HEK293 (cell line): ENCODE results near the gene MDFI.
A peak's percentile ranks its signal among the peaks of the same experiment; 100 is the strongest.

Source experiments
- CTCF ChIA-PET: fragments of 350-600 bp; formaldehyde crosslinking; extraction: SDS; loops from one replicate; lab custom pipeline; 2021; ENCODE audit warnings: antibody characterized with exemption; lab: Yijun Ruan, JAX
- POLR2A ChIA-PET: fragments of 300-600 bp; formaldehyde crosslinking; extraction: SDS; loops from one replicate; lab custom pipeline; 2020; ENCODE audit warnings: antibody characterized with exemption, inconsistent platforms; lab: Yijun Ruan, JAX
- H3K27ac ChIP-seq: fragments of 200-500 bp; sonication (Bioruptor generic); 2 replicates; pipeline ENCODE4 v1.5.1; 2014; ENCODE audit warnings: low read depth, low read length, control low read depth, inconsistent platforms; ENCODE audit errors: extremely low read depth
- H3K36me3 ChIP-seq, 2 experiments: fragments of 200-500 bp in 1 of 2; sonication (Bioruptor generic) in 1 of 2; 1 replicate in 1 of 2; 2 replicates in 1 of 2; pipeline ENCODE4 v1.5.1; 2014 to 2017; ENCODE audit warnings: inconsistent platforms in 2 of 2, low read length in 2 of 2; ENCODE audit not compliant: control insufficient read depth in 2 of 2, insufficient read depth in 1 of 2
- H3K4me1 ChIP-seq: fragments of 200-500 bp; sonication (Bioruptor generic); 2 replicates; pipeline ENCODE4 v1.5.1; 2014; ENCODE audit warnings: mild to moderate bottlenecking, low read length, inconsistent platforms; ENCODE audit not compliant: control insufficient read depth, insufficient read depth
- H3K4me3 ChIP-seq: 2 replicates; pipeline ENCODE4 v1.5.1; 2011; ENCODE audit warnings: low read depth, mild to moderate bottlenecking, control low read depth, low read length, moderate library complexity
- H3K9me3 ChIP-seq: fragments of 200-500 bp; sonication (Bioruptor generic); 2 replicates; pipeline ENCODE4 v1.5.1; 2014; ENCODE audit warnings: low read depth, low read length, inconsistent platforms; ENCODE audit not compliant: control insufficient read depth, insufficient read depth
- MEIS1 ChIP-seq: sonication (generic); formaldehyde crosslinking; IDR thresholded peaks from 2 replicates; pipeline ENCODE4 v1.8.1; 2022; ENCODE audit warnings: missing genetic modification reagents, mild to moderate bottlenecking, borderline replicate concordance
- PRDM10 ChIP-seq: fragments of 450-650 bp; formaldehyde crosslinking; IDR thresholded peaks from 2 replicates; pipeline ENCODE4 v1.5.1; 2016; ENCODE audit warnings: missing biosample characterization, missing genetic modification characterization
- REST ChIP-seq: fragments of 450-650 bp; formaldehyde crosslinking; IDR thresholded peaks from 2 replicates; pipeline ENCODE4 v1.5.1; 2016; ENCODE audit warnings: missing biosample characterization, missing genetic modification characterization
- ZBTB26 ChIP-seq: fragments of 450-650 bp; formaldehyde crosslinking; optimal IDR thresholded peaks from 2 replicates; pipeline ENCODE3; 2016; ENCODE audit warnings: missing biosample characterization, mild to moderate bottlenecking, missing genetic modification characterization
- ZBTB48 ChIP-seq: fragments of 450-650 bp; formaldehyde crosslinking; IDR thresholded peaks from 2 replicates; pipeline ENCODE4 v1.5.1; 2016; ENCODE audit warnings: missing biosample characterization, missing genetic modification characterization
- ZFP69B ChIP-seq: fragments of 450-650 bp; formaldehyde crosslinking; IDR thresholded peaks from 2 replicates; pipeline ENCODE4 v1.5.1; 2016; ENCODE audit warnings: missing biosample characterization, missing genetic modification characterization
- ZNF132 ChIP-seq: fragments of 450-650 bp; formaldehyde crosslinking; IDR thresholded peaks from 2 replicates; pipeline ENCODE4 v1.5.1; 2017; ENCODE audit warnings: missing biosample characterization, missing genetic modification characterization, borderline replicate concordance
- ZNF23 ChIP-seq: fragments of 450-650 bp; formaldehyde crosslinking; IDR thresholded peaks from 2 replicates; pipeline ENCODE4 v1.5.1; 2016; ENCODE audit warnings: missing biosample characterization, missing genetic modification characterization, borderline replicate concordance
- ZNF398 ChIP-seq: fragments of 450-650 bp; formaldehyde crosslinking; IDR thresholded peaks from 2 replicates; pipeline ENCODE4 v1.5.1; 2017; ENCODE audit warnings: missing biosample characterization, missing genetic modification characterization
- ZNF404 ChIP-seq: fragments of 450-650 bp; formaldehyde crosslinking; IDR thresholded peaks from 2 replicates; pipeline ENCODE4 v1.5.1; 2017; ENCODE audit warnings: missing biosample characterization, missing genetic modification characterization
- ZNF600 ChIP-seq: fragments of 450-650 bp; formaldehyde crosslinking; IDR thresholded peaks from 2 replicates; pipeline ENCODE4 v1.5.1; 2016; ENCODE audit warnings: missing biosample characterization, missing genetic modification characterization
- ZNF692 ChIP-seq: fragments of 450-650 bp; formaldehyde crosslinking; IDR thresholded peaks from 2 replicates; pipeline ENCODE4 v1.5.1; 2016; ENCODE audit warnings: missing biosample characterization, missing genetic modification characterization
- ZNF707 ChIP-seq: fragments of 450-650 bp; formaldehyde crosslinking; IDR thresholded peaks from 2 replicates; pipeline ENCODE4 v1.5.1; 2016; ENCODE audit warnings: missing biosample characterization, missing genetic modification characterization

The MDFI gene

GRCh38 chr6:41634657-41635056 is 3.6 kb upstream of the MDFI start:
- no peak for TF ChIP-seq ZNF132 (tag by site-specific recombination)
- peak; percentile 92 for TF ChIP-seq PRDM10 (tag by site-specific recombination)
- 0 out of 2 replicates have a peak, but pooled peaks have one; percentile 38 for TF ChIP-seq ZNF707 (tag by site-specific recombination)
- no peak for TF ChIP-seq MEIS1 (CRISPR knock-in tag)
- TF ChIP-seq ZNF23 (tag by site-specific recombination), result no peak
- TF ChIP-seq REST (tag by site-specific recombination), result no peak
- peak; percentile 62; the same call in 1 of the 2 replicates for TF ChIP-seq ZNF398
- TF ChIP-seq ZNF600 (tag by site-specific recombination), result no peak
- no peaks in the 10 kb centered on the region for H3K36me3 ChIP-seq
- H3K4me3 ChIP-seq, result no peak overlapping the region
- CTCF ChIA-PET, result interaction anchor here (0.5 to 1.8 kb wide), 7 partner anchors 9 to 264 kb away, joined by 3 to 12 read pairs (median 3); no protein-coding TSS in a partner anchor
- no peak overlapping the region for H3K27ac ChIP-seq
- H3K9me3 ChIP-seq, result no peaks in the 10 kb centered on the region
- no peaks in the 10 kb centered on the region; the same call in 1 of the 2 replicates for H3K4me1 ChIP-seq
- POLR2A ChIA-PET, result no interaction called here

- ChIA-PET CTCF (interaction anchor here (1.1 to 1.8 kb wide), 5 partner anchors 10 to 268 kb away, joined by 3 to 12 read pairs (median 4); no protein-coding TSS in a partner anchor), POLR2A (no interaction called here)
- H3K4me1 ChIP-seq, result no peaks in the 10 kb centered on the region; the same call in 1 of the 2 replicates
- no peaks in the 10 kb centered on the region for H3K36me3 ChIP-seq
- no peaks in the 10 kb centered on the region for H3K9me3 ChIP-seq
- no peak overlapping the region for H3K27ac ChIP-seq
- TF ChIP-seq ZNF692 (peak; percentile 79), ZFP69B (tag by site-specific recombination) (peak; percentile 78), ZBTB26 (tag by site-specific recombination) (no peak), ZBTB48 (0 out of 2 replicates have a peak, but pooled peaks have one; percentile 49), ZNF404 (tag by site-specific recombination) (no peak)
- no peak overlapping the region for H3K4me3 ChIP-seq
These were observed 2.9 kb upstream of the MDFI start for GRCh38 chr6:41635365-41635764.
